Measurements from ENCODE around the gene CRCP. TPM values are rescaled to one million over a fixed set of nuclear protein-coding genes. Genes with fewer than 3 reads are reported as not detected.

The CRCP gene
- total and polyA plus RNA-seq, 2 experiments from 2014 or later, result 36.1 to 43.4 TPM

DNA sequence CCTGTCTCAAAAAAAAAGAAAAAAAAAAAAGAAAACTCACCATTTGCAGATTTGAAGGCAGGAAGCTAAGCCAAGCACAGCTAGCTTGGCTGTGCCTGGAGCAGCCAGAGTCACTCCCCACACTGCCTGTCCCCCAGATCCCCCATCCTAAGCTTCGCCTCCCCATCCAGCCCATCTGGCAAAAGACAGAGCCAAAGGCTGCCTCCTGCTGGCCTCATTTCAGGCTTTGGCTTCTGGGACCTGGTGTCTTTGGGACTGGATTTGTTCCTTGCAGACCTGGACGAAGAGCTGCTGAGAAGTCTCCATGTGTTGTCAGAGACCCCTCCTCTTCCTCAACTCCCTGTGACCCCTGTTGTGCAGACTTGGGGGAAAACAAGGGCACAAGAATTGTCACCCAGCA, 31.0 kb upstream of the CRCP start:
- Mint-ChIP-seq H3K27ac (peak overlapping the region; percentile 65; the same call in 1 of the 2 replicates), H3K4me3 (no peak overlapping the region), H3K27me3 (ENCODE audit: insufficient read depth, low read depth, poor library complexity) (peaks cover 3% of the 10 kb centered on the region), H3K9me3 (no peaks in the 10 kb centered on the region), H3K36me3 (ENCODE audit: low read depth) (peaks cover 20% of the 10 kb centered on the region), H3K4me1 (no peaks in the 10 kb centered on the region; the same call in 2 of the 3 replicates)
- no peak overlapping the region for H2AFZ ChIP-seq
- H3K36me3 ChIP-seq (ENCODE audit: insufficient read depth), result no peaks in the 10 kb centered on the region
- no peak overlapping the region for H3K4me2 ChIP-seq
- H3K79me2 ChIP-seq (replicated peaks; ENCODE audit: insufficient read depth), result no peaks in the 10 kb centered on the region
- H3K27ac ChIP-seq (ENCODE audit: low read depth), result no peak overlapping the region
- no peaks in the 10 kb centered on the region; the same call in 1 of the 2 replicates for H3K4me1 ChIP-seq (ENCODE audit: insufficient read depth)
- H3F3A ChIP-seq (replicated peaks; ENCODE audit: low read depth), result no peaks in the 10 kb centered on the region
- H4K20me1 ChIP-seq (replicated peaks; ENCODE audit: insufficient read depth), result no peaks in the 10 kb centered on the region
- H3K9me2 ChIP-seq (ENCODE audit: insufficient read depth), result no peaks in the 10 kb centered on the region
- H3K27me3 ChIP-seq (ENCODE audit: insufficient read depth), result no peaks in the 10 kb centered on the region
- no peak overlapping the region for H3K4me3 ChIP-seq
- TF ChIP-seq, protein P1, sequence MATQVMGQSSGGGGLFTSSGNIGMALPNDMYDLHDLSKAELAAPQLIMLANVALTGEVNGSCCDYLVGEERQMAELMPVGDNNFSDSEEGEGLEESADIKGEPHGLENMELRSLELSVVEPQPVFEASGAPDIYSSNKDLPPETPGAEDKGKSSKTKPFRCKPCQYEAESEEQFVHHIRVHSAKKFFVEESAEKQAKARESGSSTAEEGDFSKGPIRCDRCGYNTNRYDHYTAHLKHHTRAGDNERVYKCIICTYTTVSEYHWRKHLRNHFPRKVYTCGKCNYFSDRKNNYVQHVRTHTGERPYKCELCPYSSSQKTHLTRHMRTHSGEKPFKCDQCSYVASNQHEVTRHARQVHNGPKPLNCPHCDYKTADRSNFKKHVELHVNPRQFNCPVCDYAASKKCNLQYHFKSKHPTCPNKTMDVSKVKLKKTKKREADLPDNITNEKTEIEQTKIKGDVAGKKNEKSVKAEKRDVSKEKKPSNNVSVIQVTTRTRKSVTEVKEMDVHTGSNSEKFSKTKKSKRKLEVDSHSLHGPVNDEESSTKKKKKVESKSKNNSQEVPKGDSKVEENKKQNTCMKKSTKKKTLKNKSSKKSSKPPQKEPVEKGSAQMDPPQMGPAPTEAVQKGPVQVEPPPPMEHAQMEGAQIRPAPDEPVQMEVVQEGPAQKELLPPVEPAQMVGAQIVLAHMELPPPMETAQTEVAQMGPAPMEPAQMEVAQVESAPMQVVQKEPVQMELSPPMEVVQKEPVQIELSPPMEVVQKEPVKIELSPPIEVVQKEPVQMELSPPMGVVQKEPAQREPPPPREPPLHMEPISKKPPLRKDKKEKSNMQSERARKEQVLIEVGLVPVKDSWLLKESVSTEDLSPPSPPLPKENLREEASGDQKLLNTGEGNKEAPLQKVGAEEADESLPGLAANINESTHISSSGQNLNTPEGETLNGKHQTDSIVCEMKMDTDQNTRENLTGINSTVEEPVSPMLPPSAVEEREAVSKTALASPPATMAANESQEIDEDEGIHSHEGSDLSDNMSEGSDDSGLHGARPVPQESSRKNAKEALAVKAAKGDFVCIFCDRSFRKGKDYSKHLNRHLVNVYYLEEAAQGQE (IDR thresholded peaks at IDR 0.05; ENCODE audit: unreplicated experiment), result no peak
- TF ChIP-seq, protein P2, sequence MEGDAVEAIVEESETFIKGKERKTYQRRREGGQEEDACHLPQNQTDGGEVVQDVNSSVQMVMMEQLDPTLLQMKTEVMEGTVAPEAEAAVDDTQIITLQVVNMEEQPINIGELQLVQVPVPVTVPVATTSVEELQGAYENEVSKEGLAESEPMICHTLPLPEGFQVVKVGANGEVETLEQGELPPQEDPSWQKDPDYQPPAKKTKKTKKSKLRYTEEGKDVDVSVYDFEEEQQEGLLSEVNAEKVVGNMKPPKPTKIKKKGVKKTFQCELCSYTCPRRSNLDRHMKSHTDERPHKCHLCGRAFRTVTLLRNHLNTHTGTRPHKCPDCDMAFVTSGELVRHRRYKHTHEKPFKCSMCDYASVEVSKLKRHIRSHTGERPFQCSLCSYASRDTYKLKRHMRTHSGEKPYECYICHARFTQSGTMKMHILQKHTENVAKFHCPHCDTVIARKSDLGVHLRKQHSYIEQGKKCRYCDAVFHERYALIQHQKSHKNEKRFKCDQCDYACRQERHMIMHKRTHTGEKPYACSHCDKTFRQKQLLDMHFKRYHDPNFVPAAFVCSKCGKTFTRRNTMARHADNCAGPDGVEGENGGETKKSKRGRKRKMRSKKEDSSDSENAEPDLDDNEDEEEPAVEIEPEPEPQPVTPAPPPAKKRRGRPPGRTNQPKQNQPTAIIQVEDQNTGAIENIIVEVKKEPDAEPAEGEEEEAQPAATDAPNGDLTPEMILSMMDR (conservative IDR thresholded peaks at IDR 0.05; ENCODE audit: low read depth in 2 of 2), result peak; percentile 40 to 43
- DNase-seq (ENCODE audit: low spot score) (peak; percentile 28), ATAC-seq (peak; percentile 63)

DNA sequence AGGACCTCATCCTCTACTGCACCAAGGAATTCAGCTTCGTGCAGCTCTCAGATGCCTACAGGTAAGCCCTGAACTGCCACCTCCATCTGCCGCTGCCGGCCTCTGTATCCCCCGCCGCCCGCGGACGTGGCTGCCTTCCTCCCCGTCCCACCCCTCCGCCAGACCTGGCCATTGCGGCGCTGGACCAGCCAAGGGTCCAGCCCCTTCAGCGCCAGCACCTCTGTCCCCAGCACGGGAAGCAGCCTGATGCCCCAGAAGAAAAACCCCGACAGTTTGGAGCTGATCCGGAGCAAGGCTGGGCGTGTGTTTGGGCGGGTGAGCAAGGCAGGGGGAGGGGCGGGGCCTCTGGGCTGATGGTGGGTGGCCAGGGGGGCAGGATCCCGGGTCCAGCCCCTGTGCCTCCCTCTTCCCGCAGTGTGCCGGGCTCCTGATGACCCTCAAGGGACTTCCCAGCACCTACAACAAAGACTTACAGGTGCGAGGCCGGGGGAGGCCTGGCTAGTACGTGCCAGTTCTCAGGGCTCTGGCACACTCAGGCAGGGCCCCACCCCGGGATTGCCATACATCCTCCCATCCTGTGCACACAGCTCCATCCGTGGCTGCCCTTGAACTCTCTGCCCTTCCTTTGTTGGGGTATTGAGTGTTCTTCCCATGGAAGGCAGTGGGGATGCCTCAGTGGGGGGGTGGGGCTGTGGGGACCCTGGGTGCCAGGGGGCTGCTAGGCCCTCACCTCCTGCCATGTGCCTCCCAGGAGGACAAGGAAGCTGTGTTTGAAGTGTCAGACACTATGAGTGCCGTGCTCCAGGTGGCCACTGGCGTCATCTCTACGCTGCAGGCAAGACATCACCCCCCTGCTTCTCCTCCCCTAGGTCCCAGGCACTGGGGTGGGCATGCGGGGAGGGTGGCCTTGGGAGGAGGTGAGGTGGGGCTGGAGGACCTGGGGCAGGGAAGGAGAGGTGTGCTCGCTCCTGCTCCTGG, 25.5 kb upstream of the CRCP start:
- no peak overlapping the region for H3K4me2 ChIP-seq
- DNase-seq (ENCODE audit: low spot score) (peak; percentile 36), ATAC-seq (peak; percentile 68)
- H3K27me3 Mint-ChIP-seq (ENCODE audit: insufficient read depth, low read depth, poor library complexity), result no peaks in the 10 kb centered on the region
- no peak overlapping the region for H2AFZ ChIP-seq
- no peak overlapping the region for H3K4me3 Mint-ChIP-seq
- H3K27me3 ChIP-seq (ENCODE audit: insufficient read depth), result no peaks in the 10 kb centered on the region
- no peak overlapping the region for H3K4me3 ChIP-seq
- 0 out of 3 replicates have a peak, but pooled peaks cover 4% of the 10 kb centered on the region for H3K36me3 Mint-ChIP-seq (ENCODE audit: low read depth)
- no peaks in the 10 kb centered on the region; the same call in 1 of the 2 replicates for H4K20me1 ChIP-seq (replicated peaks; ENCODE audit: insufficient read depth)
- no peaks in the 10 kb centered on the region for H3K79me2 ChIP-seq (replicated peaks; ENCODE audit: insufficient read depth)
- no peaks in the 10 kb centered on the region for H3K9me3 Mint-ChIP-seq
- H3K27ac ChIP-seq (ENCODE audit: low read depth), result no peak overlapping the region
- H3K4me1 ChIP-seq (ENCODE audit: insufficient read depth), result no peaks in the 10 kb centered on the region; the same call in 1 of the 2 replicates
- H3K27ac Mint-ChIP-seq, result no peak overlapping the region; the same call in 1 of the 2 replicates
- H3F3A ChIP-seq (replicated peaks; ENCODE audit: low read depth), result no peaks in the 10 kb centered on the region
- H3K9me2 ChIP-seq (ENCODE audit: insufficient read depth), result no peaks in the 10 kb centered on the region
- no peaks in the 10 kb centered on the region for H3K36me3 ChIP-seq (ENCODE audit: insufficient read depth)
- H3K4me1 Mint-ChIP-seq, result no peaks in the 10 kb centered on the region; the same call in 2 of the 3 replicates
- no peak for TF ChIP-seq NANOG (IDR thresholded peaks at IDR 0.05; ENCODE audit: borderline replicate concordance)
- TF ChIP-seq, protein P2 (conservative IDR thresholded peaks at IDR 0.05; ENCODE audit: low read depth in 2 of 2), result no peak
- TF ChIP-seq, protein P3, sequence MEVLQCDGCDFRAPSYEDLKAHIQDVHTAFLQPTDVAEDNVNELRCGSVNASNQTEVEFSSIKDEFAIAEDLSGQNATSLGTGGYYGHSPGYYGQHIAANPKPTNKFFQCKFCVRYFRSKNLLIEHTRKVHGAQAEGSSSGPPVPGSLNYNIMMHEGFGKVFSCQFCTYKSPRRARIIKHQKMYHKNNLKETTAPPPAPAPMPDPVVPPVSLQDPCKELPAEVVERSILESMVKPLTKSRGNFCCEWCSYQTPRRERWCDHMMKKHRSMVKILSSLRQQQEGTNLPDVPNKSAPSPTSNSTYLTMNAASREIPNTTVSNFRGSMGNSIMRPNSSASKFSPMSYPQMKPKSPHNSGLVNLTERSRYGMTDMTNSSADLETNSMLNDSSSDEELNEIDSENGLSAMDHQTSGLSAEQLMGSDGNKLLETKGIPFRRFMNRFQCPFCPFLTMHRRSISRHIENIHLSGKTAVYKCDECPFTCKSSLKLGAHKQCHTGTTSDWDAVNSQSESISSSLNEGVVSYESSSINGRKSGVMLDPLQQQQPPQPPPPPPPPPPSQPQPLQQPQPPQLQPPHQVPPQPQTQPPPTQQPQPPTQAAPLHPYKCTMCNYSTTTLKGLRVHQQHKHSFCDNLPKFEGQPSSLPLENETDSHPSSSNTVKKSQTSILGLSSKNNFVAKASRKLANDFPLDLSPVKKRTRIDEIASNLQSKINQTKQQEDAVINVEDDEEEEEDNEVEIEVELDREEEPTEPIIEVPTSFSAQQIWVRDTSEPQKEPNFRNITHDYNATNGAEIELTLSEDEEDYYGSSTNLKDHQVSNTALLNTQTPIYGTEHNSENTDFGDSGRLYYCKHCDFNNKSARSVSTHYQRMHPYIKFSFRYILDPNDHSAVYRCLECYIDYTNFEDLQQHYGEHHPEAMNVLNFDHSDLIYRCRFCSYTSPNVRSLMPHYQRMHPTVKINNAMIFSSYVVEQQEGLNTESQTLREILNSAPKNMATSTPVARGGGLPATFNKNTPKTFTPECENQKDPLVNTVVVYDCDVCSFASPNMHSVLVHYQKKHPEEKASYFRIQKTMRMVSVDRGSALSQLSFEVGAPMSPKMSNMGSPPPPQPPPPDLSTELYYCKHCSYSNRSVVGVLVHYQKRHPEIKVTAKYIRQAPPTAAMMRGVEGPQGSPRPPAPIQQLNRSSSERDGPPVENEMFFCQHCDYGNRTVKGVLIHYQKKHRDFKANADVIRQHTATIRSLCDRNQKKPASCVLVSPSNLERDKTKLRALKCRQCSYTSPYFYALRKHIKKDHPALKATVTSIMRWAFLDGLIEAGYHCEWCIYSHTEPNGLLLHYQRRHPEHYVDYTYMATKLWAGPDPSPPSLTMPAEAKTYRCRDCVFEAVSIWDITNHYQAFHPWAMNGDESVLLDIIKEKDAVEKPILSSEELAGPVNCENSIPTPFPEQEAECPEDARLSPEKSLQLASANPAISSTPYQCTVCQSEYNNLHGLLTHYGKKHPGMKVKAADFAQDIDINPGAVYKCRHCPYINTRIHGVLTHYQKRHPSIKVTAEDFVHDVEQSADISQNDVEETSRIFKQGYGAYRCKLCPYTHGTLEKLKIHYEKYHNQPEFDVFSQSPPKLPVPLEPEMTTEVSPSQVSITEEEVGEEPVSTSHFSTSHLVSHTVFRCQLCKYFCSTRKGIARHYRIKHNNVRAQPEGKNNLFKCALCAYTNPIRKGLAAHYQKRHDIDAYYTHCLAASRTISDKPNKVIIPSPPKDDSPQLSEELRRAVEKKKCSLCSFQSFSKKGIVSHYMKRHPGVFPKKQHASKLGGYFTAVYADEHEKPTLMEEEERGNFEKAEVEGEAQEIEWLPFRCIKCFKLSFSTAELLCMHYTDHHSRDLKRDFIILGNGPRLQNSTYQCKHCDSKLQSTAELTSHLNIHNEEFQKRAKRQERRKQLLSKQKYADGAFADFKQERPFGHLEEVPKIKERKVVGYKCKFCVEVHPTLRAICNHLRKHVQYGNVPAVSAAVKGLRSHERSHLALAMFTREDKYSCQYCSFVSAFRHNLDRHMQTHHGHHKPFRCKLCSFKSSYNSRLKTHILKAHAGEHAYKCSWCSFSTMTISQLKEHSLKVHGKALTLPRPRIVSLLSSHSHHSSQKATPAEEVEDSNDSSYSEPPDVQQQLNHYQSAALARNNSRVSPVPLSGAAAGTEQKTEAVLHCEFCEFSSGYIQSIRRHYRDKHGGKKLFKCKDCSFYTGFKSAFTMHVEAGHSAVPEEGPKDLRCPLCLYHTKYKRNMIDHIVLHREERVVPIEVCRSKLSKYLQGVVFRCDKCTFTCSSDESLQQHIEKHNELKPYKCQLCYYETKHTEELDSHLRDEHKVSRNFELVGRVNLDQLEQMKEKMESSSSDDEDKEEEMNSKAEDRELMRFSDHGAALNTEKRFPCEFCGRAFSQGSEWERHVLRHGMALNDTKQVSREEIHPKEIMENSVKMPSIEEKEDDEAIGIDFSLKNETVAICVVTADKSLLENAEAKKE (CRISPR knock-in tag; IDR thresholded peaks at IDR 0.05), result no peak
